Ovary (tissue), 3 donors: ENCODE measurements around the gene PANK2.

Source experiments
- CTCF ChIP-seq, 3 donors: fragments of 450-650 bp in 2 of 3; fragments of 200-600 bp in 1 of 3; IDR thresholded peaks; one replicate each; pipeline versions ENCODE4 v1.5.1 to v1.8.0; 2016 to 2022; ENCODE audit warnings: antibody characterized with exemption in 3 of 3, mild to moderate bottlenecking in 1 of 3
- EP300 ChIP-seq: sonication (generic); formaldehyde crosslinking; IDR thresholded peaks from one replicate; pipeline ENCODE4 v1.6.1; 2017; ENCODE audit warnings: antibody characterized with exemption
- POLR2A ChIP-seq: fragments of 450-650 bp; IDR thresholded peaks from one replicate; pipeline ENCODE4 v1.6.1; 2017; ENCODE audit warnings: antibody characterized with exemption, mild to moderate bottlenecking, moderate library complexity
- donor health status: DM: no; HTN: no; CAD: no.

GRCh38 chr20:3873507-3873906, 15.7 kb upstream of the PANK2 start:
- TF ChIP-seq CTCF (IDR thresholded peaks at IDR 0.05) (no peak), EP300 (no peak), POLR2A (no peak)
